Aortic smooth muscle cell (primary cell): Measurements from ENCODE around the gene MRPS6. TPM values are rescaled to one million over a fixed set of nuclear protein-coding genes. Genes with fewer than 3 reads are reported as not detected.

Experiments used
- total RNA-seq: library from RNA; depleted of rRNA; stranded (reverse); fragments of >200 nt; gene quantifications from 2 replicates; pipeline ENCODE4 v1.2.3, GENCODE V29; 2014

Gene MRPS6
- 18.7 and 38.7 TPM in 2 replicates for total RNA-seq

GRCh38 chr21:34073032-34073748, at the start of gene MRPS6, which contains the start of gene SLC5A3:
TSS of gene MRPS6 (plus strand) at chr21:34073578. CDS start at chr21:34073701, 123 bp downstream.
TSS of gene SLC5A3 (plus strand) at chr21:34073578. CDS start at chr21:34095199, 21,621 bp downstream.

Other genes starting within 250 kb of the MRPS6 start
- gene ATP5PO, start 157.8 kb upstream of the MRPS6 start, total RNA-seq: 184 and 197 TPM in 2 replicates
- 15.1 and 34.2 TPM in 2 replicates for gene SLC5A3, start within 50 bp of the MRPS6 start, total RNA-seq